NCI-H460 (cell line): ENCODE measurements around the gene CDK11A. TPM values are rescaled to one million over a fixed set of nuclear protein-coding genes. Genes with fewer than 3 reads are reported as not detected.
"Not testable (repeated sequence)": the region's sequence is repeated elsewhere in the genome, so short reads cannot be mapped to it uniquely, and the experiment has no call there.

ENCODE experiments used
- DNase-seq: peaks from one replicate; pipeline ENCODE4 v3.0.0-alpha.2; 2016; ENCODE audit warnings: low read depth; ENCODE audit errors: extremely low read depth
- total RNA-seq: library from RNA; depleted of rRNA; stranded (reverse); fragments of >200 nt; shearing (Covaris generic); gene quantifications from 2 replicates; pipeline ENCODE4 v1.2.3, GENCODE V29; 2014

The CDK11A gene
- total RNA-seq, 1 experiment from 2014 or later: 17.3 TPM

DNA sequence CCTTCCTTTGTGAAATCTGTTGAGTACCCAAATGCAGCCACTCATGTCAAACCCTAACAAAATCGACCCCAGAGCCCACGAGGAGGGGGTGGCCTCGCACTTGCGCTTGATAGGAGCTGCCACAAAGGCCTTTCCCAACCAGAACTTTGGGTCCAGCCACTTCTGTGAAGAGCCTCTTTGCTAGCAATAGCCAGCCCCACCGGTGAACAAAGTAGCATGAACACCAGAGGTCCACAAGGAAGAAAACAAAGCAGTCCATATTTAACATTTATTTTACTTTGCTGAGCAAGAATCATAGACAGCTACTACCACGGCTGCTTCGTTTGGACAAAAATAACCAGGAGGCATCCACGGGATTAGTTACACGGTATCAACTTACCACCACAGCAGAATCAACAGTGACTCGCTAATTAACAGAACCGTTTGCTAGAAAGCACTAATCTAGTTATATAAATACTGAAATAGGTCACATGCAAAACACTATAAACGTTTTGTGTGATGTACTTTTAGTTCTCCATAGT, 3.0 kb upstream of the CDK11A start:
- DNase-seq: not testable (repeated sequence)

DNA sequence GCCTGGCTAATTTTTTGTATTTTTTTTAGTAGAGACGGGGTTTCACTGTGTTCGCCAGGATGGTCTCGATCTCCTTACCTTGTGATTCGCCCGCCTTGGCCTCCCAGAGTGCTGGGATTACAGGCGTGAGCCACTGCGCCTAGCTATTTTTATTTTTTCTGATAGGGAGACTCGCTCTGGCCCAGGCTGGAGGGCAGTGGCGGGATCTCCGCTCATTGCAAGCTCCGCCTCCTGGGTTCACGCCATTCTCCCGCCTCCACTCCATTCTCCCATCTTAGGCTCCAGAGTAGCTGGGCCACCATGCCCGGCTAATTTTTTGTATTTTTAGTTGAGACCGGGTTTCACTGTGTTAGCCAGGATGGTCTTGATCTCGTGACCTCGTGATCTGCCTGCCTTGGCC, 1.9 kb upstream of the CDK11A start:
- DNase-seq: not testable (repeated sequence)

DNA sequence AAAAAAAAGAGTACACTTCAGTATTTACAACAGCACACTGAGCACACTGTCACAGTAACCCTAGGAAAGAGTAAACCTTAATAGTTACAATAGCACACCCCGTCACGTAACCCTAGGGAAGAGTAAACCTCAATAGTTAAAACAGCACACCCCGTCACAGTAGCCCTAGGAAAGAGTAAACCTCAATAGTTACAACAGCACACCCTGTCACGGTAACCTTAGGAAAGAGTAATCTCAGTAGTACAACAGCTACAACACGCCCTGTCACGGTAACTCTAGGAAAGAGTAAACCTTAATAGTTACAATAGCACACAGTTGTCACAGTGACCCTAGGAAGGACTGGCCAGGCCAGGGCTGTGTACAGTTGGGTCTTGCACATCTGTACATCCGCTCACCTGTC, 3.0 kb downstream of the CDK11A start:
- no peak for DNase-seq

DNA sequence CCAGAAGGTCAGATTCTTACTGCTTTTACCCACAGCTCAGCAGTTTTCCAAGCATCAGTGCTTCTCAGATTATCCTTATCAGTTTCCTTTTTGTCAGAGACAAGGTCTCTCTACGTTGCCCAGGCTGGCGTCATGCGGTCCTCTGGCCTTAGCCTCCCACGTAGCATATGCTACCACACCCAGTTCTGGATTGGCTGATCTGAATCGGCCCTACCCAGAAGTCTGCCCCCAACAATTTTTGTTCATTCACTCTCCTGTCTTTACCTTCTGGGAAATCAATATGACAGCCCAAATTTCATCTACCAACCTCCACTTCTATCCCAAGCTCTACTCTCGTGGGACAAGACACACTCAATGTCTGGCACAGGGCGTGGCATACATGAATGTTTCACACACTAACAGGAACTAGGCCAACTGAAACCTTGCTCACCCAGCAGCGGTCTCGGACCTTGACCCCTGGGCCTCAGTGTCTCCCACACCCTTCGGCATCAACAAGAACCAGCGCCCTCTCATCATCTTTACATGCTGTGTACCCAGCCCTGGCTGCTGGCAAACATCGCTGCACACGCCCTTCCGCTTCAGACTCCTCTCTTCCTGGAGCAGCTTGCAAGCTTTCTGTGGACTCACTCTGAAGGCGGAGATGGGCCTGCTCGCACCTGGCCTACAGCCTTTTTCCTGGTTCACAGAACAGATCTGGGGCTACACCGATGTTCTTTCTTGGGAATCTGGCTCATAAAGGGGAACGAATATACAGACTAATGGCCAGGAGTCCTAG, 8.9 kb downstream of the CDK11A start:
- DNase-seq: not testable (repeated sequence)

DNA sequence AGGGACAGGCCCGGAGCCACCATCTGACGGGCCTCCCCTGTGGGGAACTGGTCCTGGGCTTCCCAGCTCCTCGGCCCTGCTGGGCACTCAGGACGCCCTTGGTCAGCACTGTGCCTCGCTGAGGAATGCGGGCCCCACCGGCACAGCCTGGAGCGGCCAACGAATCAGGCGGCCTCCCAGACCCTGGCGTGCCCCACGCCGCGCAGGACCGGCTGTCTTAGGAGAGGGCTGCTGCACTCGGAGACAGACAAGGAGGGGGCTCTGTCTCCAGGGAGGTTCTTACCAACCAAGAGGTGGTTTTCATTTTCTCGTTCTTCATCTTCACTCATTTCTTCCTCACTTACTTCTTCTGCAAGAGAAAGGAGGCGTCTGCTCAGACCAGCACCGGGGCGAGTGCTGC, 16.3 kb downstream of the CDK11A start:
- DNase-seq: not testable (repeated sequence)

- not testable (repeated sequence) for DNase-seq
Measured at GRCh38 chr1:1707241-1707640, 16.9 kb downstream of the CDK11A start.

- not testable (repeated sequence) for DNase-seq
Measured at GRCh38 chr1:1705623-1706022, 18.5 kb downstream of the CDK11A start.

- DNase-seq: not testable (repeated sequence)
Measured at GRCh38 chr1:1704284-1704957, 19.7 kb downstream of the CDK11A start.

GRCh38 chr1:1703796-1704195, 20.4 kb downstream of the CDK11A start:
- DNase-seq: no peak

- DNase-seq: not testable (repeated sequence)
Measured at GRCh38 chr1:1702506-1702905, 21.7 kb downstream of the CDK11A start.

- not testable (repeated sequence) for DNase-seq
Measured at GRCh38 chr1:1700557-1700956, 23.6 kb downstream of the CDK11A start.

DNA sequence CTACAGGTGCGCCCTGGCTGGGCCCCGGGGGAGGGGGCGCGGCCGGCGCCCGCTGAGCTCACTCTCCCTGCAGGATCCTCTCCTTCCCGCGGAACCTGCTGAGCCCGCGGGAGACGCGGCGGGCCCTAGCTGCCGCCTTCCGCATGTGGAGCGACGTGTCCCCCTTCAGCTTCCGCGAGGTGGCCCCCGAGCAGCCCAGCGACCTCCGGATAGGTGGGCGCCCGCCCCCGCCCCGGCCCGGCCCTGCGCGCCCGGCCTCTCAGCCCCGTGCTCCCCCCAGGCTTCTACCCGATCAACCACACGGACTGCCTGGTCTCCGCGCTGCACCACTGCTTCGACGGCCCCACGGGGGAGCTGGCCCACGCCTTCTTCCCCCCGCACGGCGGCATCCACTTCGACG, 24.1 kb downstream of the CDK11A start:
- not testable (repeated sequence) for DNase-seq

DNA sequence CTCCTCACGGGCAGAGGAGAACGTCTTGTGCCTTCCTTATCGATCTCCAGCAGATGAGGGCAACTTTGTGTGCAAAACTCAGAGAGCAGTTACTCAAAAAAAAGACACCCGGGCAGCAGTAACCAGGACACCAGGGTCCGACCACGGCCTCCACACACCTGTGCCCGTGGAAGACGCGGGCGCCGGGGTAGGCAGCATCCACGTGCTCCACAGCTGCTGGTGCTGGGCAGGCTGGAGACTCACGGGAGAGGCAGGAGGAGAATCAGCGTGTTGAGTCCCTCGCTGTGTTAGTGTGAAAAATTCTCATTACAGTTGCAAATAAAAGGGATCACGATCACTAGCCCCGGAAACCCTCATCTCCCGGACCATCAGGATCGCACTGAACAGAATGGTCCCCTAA, 25.1 kb downstream of the CDK11A start:
- not testable (repeated sequence) for DNase-seq

DNA sequence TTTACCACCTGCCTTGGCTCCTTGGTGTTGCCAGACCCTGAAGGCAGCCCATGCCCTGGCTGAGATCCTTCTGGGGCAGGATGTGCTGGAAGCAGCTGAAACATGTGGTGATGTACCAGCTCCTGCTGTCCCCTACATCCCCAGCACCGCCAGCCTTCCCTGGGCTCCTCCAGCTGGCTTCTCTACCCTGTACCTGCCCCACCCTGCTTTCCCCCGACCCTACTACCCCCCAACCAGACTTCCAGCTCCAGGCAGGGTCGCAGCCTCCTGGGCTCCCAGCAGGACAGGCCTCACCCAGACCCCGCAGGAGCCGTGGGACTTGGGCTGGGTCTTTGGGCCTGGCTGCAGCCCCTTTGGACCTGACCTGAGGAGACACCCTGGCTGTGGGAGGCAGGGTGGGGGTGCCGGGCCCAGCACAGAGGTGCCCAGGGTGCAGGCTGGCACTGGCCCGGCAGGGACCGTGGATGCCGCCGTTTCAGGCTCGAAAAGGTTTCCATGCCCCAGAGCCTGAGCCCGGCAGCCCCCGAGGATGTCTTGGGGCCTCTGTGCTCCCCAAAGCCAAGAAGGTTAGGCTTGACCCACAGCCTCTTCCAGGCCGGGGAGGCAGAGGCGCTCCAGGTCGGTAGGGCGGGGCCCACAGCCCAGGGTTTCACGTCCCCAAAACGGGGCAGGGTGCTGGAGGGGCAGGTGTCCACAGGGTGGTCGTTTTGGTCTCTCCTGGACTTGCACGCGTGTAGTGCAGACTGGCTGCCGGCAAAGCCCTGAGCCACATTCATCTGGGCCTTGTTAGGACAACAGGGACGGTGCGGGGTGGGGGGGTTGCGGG, 26.6 kb downstream of the CDK11A start:
- DNase-seq: not testable (repeated sequence)

DNA sequence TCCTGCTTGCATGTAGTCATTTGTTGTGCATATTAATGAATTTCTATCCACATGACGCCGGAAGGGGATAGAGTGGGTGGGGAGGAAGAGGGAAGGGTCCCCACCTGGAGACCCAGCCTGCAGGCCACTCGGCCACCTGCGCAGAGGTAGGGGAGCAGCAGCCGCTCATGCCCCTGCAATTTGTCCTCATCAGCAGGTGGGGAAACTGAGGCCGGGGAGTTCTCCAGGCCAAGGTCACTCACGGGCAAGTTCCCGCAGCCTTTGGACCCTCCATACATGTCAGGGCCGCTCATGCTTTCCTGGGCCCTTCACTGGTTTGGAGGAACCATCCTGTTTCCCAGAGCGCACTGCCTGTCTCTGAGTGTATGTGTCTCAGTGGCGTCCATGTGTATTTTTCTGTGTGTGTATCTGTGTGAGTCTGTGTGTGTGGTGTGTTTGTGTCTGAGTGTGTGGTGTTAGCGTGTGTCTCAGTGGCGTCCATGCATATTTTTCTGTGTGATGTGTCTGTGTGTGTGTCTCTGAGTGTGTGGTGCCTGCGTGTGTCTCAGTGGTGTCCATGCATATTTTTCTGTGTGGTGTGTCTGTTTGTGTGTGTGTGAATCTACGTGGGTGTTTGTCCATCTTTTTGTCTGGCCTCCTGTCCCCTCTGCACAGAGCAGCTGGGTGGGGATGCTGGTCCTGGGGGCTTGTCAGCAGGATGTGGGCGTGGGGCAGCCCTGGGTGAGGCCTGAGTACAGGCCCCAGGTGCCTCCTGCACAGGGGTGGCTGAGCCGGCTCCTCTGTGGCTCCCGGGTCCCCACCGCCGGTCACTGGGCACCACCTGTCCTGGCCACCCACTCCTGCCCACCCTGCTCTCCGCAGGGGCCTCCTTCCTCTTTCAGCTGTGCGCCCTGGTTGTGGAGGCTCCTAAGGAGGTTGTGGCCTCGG, 27.5 kb downstream of the CDK11A start:
- DNase-seq: not testable (repeated sequence)

DNA sequence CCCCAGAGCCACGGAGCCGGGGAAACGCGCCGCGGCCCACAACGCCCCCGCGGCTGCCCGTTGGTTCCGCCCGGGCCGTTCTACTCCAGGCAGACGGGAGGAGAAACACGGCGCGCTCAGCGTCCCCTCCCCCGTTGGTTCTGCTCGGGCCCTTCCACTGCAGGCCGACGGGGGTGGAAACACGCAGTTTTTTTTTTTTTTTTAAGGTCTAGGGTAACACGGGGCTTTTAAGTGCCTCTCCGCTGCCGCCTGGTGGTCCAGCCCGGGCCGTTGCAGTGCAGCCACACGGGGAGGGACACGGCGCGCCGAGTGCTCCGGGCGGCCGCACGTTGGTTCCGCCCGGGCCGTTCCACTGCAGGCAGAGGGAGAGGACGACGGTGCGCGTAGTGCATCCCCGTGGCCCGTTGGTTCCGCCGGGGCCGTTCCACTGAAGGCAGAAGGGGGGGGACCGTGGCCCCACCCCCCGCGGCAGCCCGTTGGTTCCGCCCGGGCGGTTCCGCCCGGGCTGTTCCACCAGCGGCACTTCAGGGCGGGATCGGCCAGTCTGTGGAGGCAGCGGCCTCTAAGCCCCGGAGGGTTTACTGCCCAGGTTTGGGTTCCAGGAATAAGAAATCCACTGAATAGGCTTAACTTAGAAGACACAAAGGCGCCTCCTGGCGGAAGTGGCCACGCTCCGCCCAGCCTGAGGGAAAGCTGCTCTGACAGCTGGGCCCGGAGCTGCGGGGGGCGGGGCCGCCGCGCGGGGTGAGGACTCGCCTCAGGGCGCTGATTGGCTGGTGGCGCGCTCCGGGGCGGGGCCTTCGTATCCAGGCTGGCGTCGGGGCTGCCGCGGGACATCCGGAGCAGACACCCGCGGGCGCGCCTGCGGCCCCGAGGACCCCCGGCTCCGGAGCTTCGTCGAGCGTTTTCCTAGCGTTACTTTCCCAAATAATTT, 31.2 kb downstream of the CDK11A start, which contains the start of gene SLC35E2B:
Gene SLC35E2B, minus strand, starts transcription at position 82 of the 934 bp plus-strand sequence. CDS start 16,096 bp downstream, outside the sequence.
- peak; percentile 76 for DNase-seq

DNA sequence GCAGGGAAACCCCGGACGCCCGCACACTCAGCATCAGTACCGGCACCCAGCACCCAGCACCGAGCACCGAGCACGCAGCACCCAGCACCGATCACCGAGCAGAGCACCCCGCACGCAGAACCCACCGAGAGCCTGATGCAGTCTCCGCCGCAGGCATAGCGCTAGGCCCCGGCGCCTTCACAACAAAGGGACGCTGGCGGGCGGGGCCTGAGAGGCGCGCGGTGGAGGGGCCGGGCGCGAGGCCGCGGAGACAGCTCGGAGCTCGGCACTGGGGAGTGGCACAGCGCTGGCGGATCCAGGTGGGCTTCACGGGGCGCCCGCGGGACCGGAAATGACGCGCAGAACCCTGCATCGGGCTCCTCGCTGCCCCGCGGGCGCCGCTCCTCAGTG, 31.8 kb downstream of the CDK11A start:
- peak; percentile 51 for DNase-seq

- not testable (repeated sequence) for DNase-seq
Measured at GRCh38 chr1:1691443-1691842, 32.7 kb downstream of the CDK11A start.

DNA sequence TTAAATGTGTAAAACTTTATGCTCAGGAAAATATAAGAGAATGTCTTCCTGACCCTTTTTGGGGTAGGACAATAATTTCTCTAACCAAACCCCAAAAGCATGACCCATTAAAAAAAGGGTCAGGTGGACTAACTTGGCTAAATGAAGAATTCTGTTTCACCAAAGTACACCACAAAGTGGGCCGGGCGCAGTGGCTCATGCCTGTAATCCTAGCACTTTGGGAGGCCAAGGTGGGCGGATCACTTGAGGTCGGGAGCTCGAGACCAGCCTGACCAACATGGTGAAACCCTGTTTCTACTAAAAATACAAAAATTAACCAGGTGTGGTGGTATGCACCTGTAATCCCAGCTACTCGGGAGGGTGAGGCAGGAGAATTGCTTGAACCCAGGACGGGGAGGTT, 34.6 kb downstream of the CDK11A start:
- DNase-seq: not testable (repeated sequence)
